Cardiac muscle cell (in vitro differentiated cells and primary cell): ENCODE measurements around the gene RASL11B. TPM values are rescaled to one million over a fixed set of nuclear protein-coding genes. Genes with fewer than 3 reads are reported as not detected.

Experiments used
- DNase-seq, 2 donors: peaks; one replicate each; pipeline versions ENCODE4 v3.0.0 to v3.0.0-alpha.2; 2010 to 2017; ENCODE audit warnings: low read depth in 1 of 2, low spot score in 1 of 2
- H3K27ac ChIP-seq: fragments of 200-600 bp; sonication (generic); 2 replicates; pipeline ENCODE4 v1.5.1; 2016
- H3K27me3 ChIP-seq: fragments of 200-600 bp; sonication (generic); 2 replicates; pipeline ENCODE4 v1.6.0; 2016; ENCODE audit warnings: control low read depth
- H3K36me3 ChIP-seq: fragments of 200-600 bp; sonication (generic); 2 replicates; pipeline ENCODE4 v1.5.1; 2016; ENCODE audit warnings: control low read depth
- H3K4me1 ChIP-seq: fragments of 200-600 bp; sonication (generic); 2 replicates; pipeline ENCODE4 v1.8.1; 2017; ENCODE audit warnings: low read depth, mild to moderate bottlenecking, mixed run types
- H3K4me3 ChIP-seq: fragments of 200-600 bp; sonication (generic); 2 replicates; pipeline ENCODE4 v1.5.1; 2016; ENCODE audit warnings: mild to moderate bottlenecking
- H3K9me3 ChIP-seq: fragments of 200-600 bp; sonication (generic); 2 replicates; pipeline ENCODE4 v1.5.1; 2017; ENCODE audit warnings: low read depth, mild to moderate bottlenecking, control low read depth
- polyA plus RNA-seq: library from polyadenylated mRNA; unstranded; fragments of >200 nt; fragmentation: Nextera tagmentation; extraction: Ambion mirVana; gene quantifications from 2 replicates; pipeline ENCODE4 v1.2.1, GENCODE V29; 2016
- total RNA-seq: library from RNA; depleted of rRNA; stranded (reverse); fragments of >200 nt; gene quantifications from 2 replicates; pipeline ENCODE4 v1.2.3, GENCODE V29; 2016
- TF ChIP-seq, protein P1 (sequence below): IDR thresholded peaks from 2 replicates; pipeline ENCODE4 v1.5.1; 2012; ENCODE audit warnings: low read depth, mild to moderate bottlenecking, low read length

The RASL11B gene
- total and polyA plus RNA-seq, 2 experiments from 2014 or later, result 37.5 to 74.1 TPM

DNA sequence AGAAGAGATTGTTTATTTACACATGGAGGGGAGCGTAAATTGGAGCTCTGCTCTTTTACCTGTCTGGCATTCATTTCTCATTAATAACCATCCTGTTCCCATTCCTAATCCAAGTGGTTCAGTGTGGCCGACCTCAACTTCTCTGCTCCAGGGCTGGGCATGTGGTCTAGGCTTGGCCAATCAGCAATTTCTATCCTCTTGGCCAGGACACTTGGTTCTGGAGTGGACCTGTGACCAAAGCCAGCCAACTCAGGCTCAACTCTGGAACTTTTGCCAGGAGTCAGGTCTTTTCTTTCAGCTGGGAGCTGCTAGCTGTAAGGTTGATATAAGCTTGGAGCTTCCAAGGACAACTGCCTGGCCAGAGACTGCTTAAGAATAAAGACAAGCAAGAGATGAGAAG lies 15.6 kb upstream of the RASL11B start:
- no peak overlapping the region for H3K27ac ChIP-seq
- no peak overlapping the region for H3K4me3 ChIP-seq
- TF ChIP-seq, protein P1, sequence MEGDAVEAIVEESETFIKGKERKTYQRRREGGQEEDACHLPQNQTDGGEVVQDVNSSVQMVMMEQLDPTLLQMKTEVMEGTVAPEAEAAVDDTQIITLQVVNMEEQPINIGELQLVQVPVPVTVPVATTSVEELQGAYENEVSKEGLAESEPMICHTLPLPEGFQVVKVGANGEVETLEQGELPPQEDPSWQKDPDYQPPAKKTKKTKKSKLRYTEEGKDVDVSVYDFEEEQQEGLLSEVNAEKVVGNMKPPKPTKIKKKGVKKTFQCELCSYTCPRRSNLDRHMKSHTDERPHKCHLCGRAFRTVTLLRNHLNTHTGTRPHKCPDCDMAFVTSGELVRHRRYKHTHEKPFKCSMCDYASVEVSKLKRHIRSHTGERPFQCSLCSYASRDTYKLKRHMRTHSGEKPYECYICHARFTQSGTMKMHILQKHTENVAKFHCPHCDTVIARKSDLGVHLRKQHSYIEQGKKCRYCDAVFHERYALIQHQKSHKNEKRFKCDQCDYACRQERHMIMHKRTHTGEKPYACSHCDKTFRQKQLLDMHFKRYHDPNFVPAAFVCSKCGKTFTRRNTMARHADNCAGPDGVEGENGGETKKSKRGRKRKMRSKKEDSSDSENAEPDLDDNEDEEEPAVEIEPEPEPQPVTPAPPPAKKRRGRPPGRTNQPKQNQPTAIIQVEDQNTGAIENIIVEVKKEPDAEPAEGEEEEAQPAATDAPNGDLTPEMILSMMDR, result no peak
- DNase-seq, result no peak
- H3K4me1 ChIP-seq, result peaks cover 24% of the 10 kb centered on the region
- no peaks in the 10 kb centered on the region for H3K36me3 ChIP-seq
- H3K9me3 ChIP-seq, result no peaks in the 10 kb centered on the region
- no peaks in the 10 kb centered on the region for H3K27me3 ChIP-seq

DNA sequence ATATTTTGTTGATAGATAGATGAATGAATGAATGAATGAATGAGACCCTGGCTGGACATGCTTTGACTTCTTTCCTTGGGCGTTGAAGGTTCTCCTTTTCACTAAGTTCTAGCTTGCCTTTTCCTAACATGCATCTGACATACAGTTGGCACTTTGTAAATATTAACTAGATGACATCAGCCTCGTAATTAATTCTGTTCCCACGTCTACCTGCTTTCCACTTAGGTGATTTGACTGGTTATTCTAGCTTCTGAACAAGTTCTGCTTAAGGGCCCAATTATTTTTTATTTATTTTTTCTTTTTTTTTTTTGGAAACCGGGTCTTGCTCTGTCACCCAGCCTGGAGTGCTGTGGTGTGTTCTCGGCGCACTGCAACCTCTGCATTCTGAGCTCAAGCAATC lies 13.9 kb upstream of the RASL11B start:
- no peaks in the 10 kb centered on the region for H3K36me3 ChIP-seq
- no peak for DNase-seq
- TF ChIP-seq, protein P1, result no peak
- H3K27ac ChIP-seq, result no peak overlapping the region
- no peaks in the 10 kb centered on the region for H3K9me3 ChIP-seq
- no peaks in the 10 kb centered on the region for H3K27me3 ChIP-seq
- H3K4me1 ChIP-seq, result peaks cover 25% of the 10 kb centered on the region
- no peak overlapping the region for H3K4me3 ChIP-seq

DNA sequence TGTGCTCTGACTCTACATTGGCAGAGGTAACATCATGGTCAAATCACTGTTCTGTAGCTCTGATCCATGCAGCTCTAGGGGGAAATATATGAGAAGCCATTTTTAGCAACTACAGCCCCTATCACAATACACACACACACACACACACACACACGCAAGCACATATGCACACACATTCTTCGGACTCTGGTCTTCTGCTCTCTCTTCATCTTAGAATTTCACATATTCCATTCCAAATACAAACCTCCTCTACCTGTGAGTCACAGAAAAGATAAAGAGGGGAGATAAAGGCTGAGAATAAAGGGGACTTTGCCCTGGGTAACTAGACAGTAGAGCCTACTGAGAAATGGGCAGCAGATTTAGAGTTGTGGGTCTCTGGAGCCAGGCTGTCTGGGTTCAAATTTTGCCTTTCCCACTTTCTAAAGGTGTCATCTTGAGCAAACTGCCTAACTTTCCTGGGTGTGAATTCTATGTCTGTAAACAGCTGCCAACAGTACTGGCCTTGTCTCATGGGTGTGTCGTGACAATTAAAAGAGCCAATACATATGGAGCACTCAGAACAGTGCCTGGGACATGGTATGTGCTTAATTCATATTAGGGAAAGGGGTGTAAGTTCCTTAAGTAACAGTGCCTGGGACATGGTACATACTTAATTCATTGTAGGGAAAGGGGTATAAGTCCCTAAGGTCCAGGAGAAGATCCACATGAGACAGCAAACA lies 11.6 kb upstream of the RASL11B start:
- TF ChIP-seq, protein P1, result no peak
- Histone ChIP-seq H3K4me1 (peaks cover 49% of the 10 kb centered on the region), H3K4me3 (no peak overlapping the region), H3K9me3 (no peaks in the 10 kb centered on the region), H3K27ac (no peak overlapping the region), H3K36me3 (no peaks in the 10 kb centered on the region), H3K27me3 (no peaks in the 10 kb centered on the region)
- DNase-seq, result no peak

DNA sequence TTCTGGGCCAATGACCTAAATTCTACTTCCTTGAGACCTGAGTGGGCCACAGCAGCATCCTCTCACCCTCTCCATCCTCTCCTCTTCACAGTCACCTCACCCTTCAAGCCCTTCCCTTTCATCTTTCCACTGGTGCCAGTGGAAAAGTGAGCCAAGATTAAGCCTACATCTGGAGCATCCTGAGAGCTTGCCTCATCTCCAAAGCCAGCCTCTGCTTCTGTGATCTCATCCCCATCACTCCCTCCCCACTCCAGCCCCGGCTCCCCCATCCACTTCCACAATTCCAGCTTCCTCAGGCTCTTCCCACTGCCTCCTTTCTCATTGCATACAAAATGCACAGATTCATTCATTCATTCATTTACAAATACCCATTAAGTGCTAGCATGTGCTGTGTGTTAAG lies 10.1 kb upstream of the RASL11B start:
- DNase-seq, result no peak
- peak overlapping the region; percentile 78 for H3K27ac ChIP-seq
- TF ChIP-seq, protein P1, result no peak
- H3K4me1 ChIP-seq, result peaks cover 49% of the 10 kb centered on the region
- no peaks in the 10 kb centered on the region for H3K9me3 ChIP-seq
- no peaks in the 10 kb centered on the region for H3K27me3 ChIP-seq
- H3K4me3 ChIP-seq, result no peak overlapping the region
- no peaks in the 10 kb centered on the region for H3K36me3 ChIP-seq

DNA sequence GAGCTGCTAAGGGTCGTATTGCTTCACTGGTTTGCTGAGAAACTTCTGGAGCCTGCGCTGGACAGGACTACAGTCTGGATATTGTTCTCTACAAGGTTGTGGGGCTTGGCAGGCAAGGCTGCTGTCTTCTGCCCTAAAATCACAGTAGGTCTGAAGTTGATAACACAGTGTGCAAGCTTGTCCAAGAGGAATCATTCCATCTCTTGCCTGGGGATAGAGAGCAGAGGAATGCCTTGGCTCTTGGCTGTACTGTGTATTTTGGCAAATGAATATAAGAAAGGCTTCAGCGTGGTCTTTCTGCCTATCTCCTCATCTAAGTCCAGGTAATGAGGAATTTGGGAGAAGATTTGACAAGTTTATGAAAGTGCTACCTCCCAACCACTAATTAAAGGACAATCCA lies 9.4 kb upstream of the RASL11B start:
- no peak for DNase-seq
- Histone ChIP-seq H3K27me3 (no peaks in the 10 kb centered on the region), H3K4me3 (no peak overlapping the region), H3K36me3 (no peaks in the 10 kb centered on the region), H3K27ac (peak overlapping the region; percentile 78), H3K4me1 (peaks cover 42% of the 10 kb centered on the region), H3K9me3 (no peaks in the 10 kb centered on the region)
- TF ChIP-seq, protein P1, result no peak
